ENCODE results near the gene MEX3D.

DNA sequence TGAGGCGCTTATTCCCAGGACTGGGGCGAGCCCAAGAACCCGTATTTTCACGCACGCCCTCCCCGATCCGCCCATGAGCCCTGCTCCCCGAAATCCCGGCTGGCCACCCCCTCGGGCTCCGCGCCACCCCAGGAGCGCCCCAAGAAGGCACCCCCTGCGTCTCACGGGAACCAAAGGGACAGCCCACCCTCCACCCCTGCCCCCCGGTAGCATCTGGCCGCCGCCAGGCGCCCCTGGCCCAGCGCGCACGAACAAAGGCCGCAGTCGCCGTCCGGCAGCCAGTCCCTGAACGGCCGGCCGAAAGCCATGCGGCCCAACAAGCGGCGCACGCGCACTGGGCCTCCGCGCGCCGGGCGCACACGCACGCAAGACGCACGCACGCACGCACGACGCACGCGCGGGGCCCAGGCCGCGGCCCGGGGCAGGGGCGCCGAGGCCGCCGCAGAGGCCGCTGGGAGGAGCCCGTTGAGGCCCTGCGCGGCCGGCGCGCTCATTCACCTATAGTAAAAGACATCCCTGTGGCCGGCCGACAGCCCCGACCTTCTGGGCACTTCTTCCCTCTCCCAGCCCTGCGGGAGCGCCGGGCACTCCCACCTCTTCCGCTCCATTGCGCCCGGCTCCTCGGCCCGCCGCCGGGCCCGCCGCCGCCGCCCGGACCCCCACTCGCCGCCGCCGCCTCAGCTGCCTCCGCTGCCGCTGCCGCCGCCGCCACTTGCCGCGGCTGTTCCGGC lies 24.1 kb upstream of the MEX3D start:
- no peak for TF ChIP-seq EZH2phosphoT487 (IDR thresholded peaks at IDR 0.05; ENCODE audit: borderline replicate concordance)
- TF ChIP-seq, protein P1, sequence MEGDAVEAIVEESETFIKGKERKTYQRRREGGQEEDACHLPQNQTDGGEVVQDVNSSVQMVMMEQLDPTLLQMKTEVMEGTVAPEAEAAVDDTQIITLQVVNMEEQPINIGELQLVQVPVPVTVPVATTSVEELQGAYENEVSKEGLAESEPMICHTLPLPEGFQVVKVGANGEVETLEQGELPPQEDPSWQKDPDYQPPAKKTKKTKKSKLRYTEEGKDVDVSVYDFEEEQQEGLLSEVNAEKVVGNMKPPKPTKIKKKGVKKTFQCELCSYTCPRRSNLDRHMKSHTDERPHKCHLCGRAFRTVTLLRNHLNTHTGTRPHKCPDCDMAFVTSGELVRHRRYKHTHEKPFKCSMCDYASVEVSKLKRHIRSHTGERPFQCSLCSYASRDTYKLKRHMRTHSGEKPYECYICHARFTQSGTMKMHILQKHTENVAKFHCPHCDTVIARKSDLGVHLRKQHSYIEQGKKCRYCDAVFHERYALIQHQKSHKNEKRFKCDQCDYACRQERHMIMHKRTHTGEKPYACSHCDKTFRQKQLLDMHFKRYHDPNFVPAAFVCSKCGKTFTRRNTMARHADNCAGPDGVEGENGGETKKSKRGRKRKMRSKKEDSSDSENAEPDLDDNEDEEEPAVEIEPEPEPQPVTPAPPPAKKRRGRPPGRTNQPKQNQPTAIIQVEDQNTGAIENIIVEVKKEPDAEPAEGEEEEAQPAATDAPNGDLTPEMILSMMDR (conservative IDR thresholded peaks at IDR 0.05; ENCODE audit: low read length) = no peak

Measured in Loucy (cell line).